Osteocyte (in vitro differentiated cells): ENCODE results near the gene OPCML. TPM values are rescaled to one million over a fixed set of nuclear protein-coding genes. Genes with fewer than 3 reads are reported as not detected.

Experiments
- DNase-seq: peaks from one replicate; pipeline ENCODE4 v3.0.0; 2021; ENCODE audit warnings: mixed read lengths; ENCODE audit not compliant: unreplicated experiment; ENCODE audit errors: extremely low spot score
- H3K27ac Mint-ChIP-seq: one replicate; pipeline ENCODE4 v1.8.0; 2021; ENCODE audit warnings: mild to moderate bottlenecking, mixed read lengths; ENCODE audit not compliant: unreplicated experiment
- H3K27me3 Mint-ChIP-seq: one replicate; pipeline ENCODE4 v1.8.0; 2021; ENCODE audit warnings: mixed read lengths; ENCODE audit not compliant: unreplicated experiment
- H3K36me3 Mint-ChIP-seq: one replicate; pipeline ENCODE4 v1.8.0; 2021; ENCODE audit warnings: mixed read lengths; ENCODE audit not compliant: unreplicated experiment
- H3K4me1 Mint-ChIP-seq: one replicate; pipeline ENCODE4 v1.8.0; 2021; ENCODE audit warnings: mixed read lengths; ENCODE audit not compliant: unreplicated experiment
- H3K4me3 Mint-ChIP-seq: one replicate; pipeline ENCODE4 v1.8.0; 2021; ENCODE audit warnings: mild to moderate bottlenecking, moderate library complexity, mixed read lengths; ENCODE audit not compliant: unreplicated experiment
- H3K9me3 Mint-ChIP-seq: one replicate; pipeline ENCODE4 v1.8.0; 2021; ENCODE audit warnings: mixed read lengths; ENCODE audit not compliant: unreplicated experiment
- CTCF ChIP-seq: fragments of 200-600 bp; sonication (generic); IDR thresholded peaks from 2 replicates; pipeline ENCODE4 v1.5.0; 2021; ENCODE audit warnings: antibody characterized with exemption, mild to moderate bottlenecking, moderate library complexity
- total RNA-seq: library from RNA; stranded (reverse); gene quantifications from 2 replicates; pipeline ENCODE4 v1.2.1, GENCODE V29; 2021

OPCML gene
- total RNA-seq, 1 donor from 2014 or later = 0.11 TPM

DNA sequence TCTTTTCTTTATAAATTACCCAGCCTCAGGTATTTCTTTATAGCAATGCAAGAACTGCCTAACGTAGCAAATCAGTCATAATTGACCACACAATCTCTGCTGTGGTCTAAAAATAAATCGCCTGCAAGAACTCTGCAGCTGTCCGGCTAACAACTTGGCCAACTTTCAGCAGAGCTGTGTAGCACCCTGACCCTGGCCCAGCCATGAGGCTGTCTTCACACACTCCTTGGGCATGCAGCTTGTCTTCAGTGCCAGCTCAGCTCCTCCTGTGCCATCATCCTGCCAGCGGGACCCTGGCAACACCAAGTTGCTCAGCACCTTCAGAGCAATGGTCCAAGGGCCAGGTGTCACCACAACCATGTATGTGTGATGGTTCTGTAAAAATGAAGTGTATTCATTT lies 355.6 kb downstream of the OPCML start:
- H3K27me3 Mint-ChIP-seq = no peaks in the 10 kb centered on the region
- no peak overlapping the region for H3K27ac Mint-ChIP-seq
- no peaks in the 10 kb centered on the region for H3K9me3 Mint-ChIP-seq
- H3K4me1 Mint-ChIP-seq = no peaks in the 10 kb centered on the region
- no peaks in the 10 kb centered on the region for H3K36me3 Mint-ChIP-seq
- TF ChIP-seq CTCF = no peak
- no peak overlapping the region for H3K4me3 Mint-ChIP-seq
- no peak for DNase-seq

DNA sequence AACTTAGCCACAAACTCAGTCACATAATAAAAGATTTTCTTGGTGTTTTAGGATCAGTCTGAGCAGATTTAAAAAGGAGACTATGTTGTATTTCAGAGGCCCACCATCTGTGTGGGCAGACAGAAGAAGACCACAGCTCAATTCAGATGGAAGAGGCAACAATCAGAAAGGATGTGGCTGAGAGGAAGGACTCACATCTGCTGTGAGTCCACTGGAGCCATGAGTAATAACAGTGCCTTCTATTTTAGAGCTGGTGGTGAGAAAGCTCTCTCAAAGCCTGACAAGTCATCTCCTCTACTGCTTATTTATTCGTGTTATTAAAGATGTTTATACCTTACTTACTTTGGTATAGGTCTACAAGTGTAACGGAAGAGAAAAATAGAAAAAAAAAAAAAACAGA lies 357.2 kb downstream of the OPCML start:
- no peak overlapping the region for H3K27ac Mint-ChIP-seq
- no peaks in the 10 kb centered on the region for H3K27me3 Mint-ChIP-seq
- no peak for DNase-seq
- H3K4me1 Mint-ChIP-seq = no peaks in the 10 kb centered on the region
- no peak overlapping the region for H3K4me3 Mint-ChIP-seq
- TF ChIP-seq CTCF = no peak
- no peaks in the 10 kb centered on the region for H3K9me3 Mint-ChIP-seq
- H3K36me3 Mint-ChIP-seq = no peaks in the 10 kb centered on the region

DNA sequence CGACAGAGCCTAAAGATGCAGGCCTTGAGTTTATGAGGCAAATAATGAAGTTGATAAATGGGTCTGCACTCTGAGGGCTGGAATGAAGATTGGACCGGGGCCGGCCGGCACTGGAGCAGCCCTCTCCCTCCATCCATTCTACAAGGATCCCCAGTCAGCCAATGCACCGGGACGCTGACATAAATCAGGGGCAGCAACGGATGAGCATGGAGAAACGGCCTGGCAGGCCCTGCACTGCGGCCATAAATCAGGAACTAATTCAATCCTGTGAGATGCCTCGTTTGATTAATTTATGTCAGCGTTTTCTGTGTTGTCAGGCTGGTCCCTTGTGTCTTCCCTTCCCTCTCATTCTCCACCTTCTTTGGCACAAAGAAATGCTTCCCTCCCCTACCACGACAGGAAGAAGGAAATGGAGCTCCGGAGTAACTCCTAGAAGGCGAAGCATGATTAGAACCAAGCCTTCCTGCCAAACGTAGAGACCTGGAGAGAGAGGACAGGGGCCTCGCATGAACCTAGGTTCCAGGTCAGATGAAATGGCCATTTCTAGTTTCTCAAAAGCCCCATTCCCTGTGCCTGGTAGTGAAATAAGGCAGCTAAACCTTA lies 358.4 kb downstream of the OPCML start:
- no peak overlapping the region for H3K27ac Mint-ChIP-seq
- H3K4me3 Mint-ChIP-seq = no peak overlapping the region
- no peak for TF ChIP-seq CTCF
- DNase-seq = no peak
- H3K36me3 Mint-ChIP-seq = no peaks in the 10 kb centered on the region
- H3K4me1 Mint-ChIP-seq = no peaks in the 10 kb centered on the region
- H3K27me3 Mint-ChIP-seq = no peaks in the 10 kb centered on the region
- H3K9me3 Mint-ChIP-seq = no peaks in the 10 kb centered on the region

- no peaks in the 10 kb centered on the region for H3K4me1 Mint-ChIP-seq
- H3K27ac Mint-ChIP-seq = no peak overlapping the region
- DNase-seq = no peak
- no peak overlapping the region for H3K4me3 Mint-ChIP-seq
- no peak for TF ChIP-seq CTCF
- no peaks in the 10 kb centered on the region for H3K36me3 Mint-ChIP-seq
- H3K9me3 Mint-ChIP-seq = no peaks in the 10 kb centered on the region
- H3K27me3 Mint-ChIP-seq = no peaks in the 10 kb centered on the region
Observed at GRCh38 chr11:133172349-133172748, 360.0 kb downstream of the OPCML start.

GRCh38 chr11:133171374-133171773 lies 360.9 kb downstream of the OPCML start:
- no peaks in the 10 kb centered on the region for H3K9me3 Mint-ChIP-seq
- no peak overlapping the region for H3K4me3 Mint-ChIP-seq
- H3K27ac Mint-ChIP-seq = no peak overlapping the region
- H3K27me3 Mint-ChIP-seq = no peaks in the 10 kb centered on the region
- DNase-seq = no peak
- no peak for TF ChIP-seq CTCF
- no peaks in the 10 kb centered on the region for H3K4me1 Mint-ChIP-seq
- no peaks in the 10 kb centered on the region for H3K36me3 Mint-ChIP-seq
